GM23248 (cell line): ENCODE results near the gene CTAGE1. TPM values are rescaled to one million over a fixed set of nuclear protein-coding genes. Genes with fewer than 3 reads are reported as not detected.
A peak's percentile ranks its signal among the peaks of the same experiment; 100 is the strongest.
"Not testable (repeated sequence)": the region's sequence is repeated elsewhere in the genome, so short reads cannot be mapped to it uniquely, and the experiment has no call there.

Experiments used
- DNase-seq: peaks from one replicate; pipeline ENCODE4 v3.0.0-alpha.2; 2015
- H2AFZ ChIP-seq: fragments of 200-600 bp; sonication (generic); 2 replicates; pipeline ENCODE4 v1.6.1; 2016; ENCODE audit warnings: antibody characterized with exemption
- H3F3A ChIP-seq: fragments of 200-600 bp; sonication (generic); 2 replicates; pipeline ENCODE4 v1.6.1; 2016; ENCODE audit warnings: mild to moderate bottlenecking, antibody characterized with exemption, mixed run types; ENCODE audit not compliant: insufficient read depth
- H3K27ac ChIP-seq: fragments of 200-600 bp; sonication (generic); 2 replicates; pipeline ENCODE4 v1.5.1; 2016; ENCODE audit warnings: mild to moderate bottlenecking
- H3K27me3 ChIP-seq: fragments of 200-600 bp; sonication (generic); replicated peaks from 2 replicates; pipeline ENCODE4 v1.6.1; 2016; ENCODE audit warnings: mild to moderate bottlenecking; ENCODE audit not compliant: insufficient read depth
- H3K36me3 ChIP-seq: fragments of 200-600 bp; sonication (generic); 2 replicates; pipeline ENCODE4 v1.6.1; 2016; ENCODE audit warnings: low read depth, mild to moderate bottlenecking
- H3K4me1 ChIP-seq: fragments of 200-600 bp; sonication (generic); 2 replicates; pipeline ENCODE4 v1.6.1; 2016; ENCODE audit warnings: mild to moderate bottlenecking; ENCODE audit not compliant: insufficient read depth
- H3K4me2 ChIP-seq: fragments of 200-600 bp; sonication (generic); one replicate; pipeline ENCODE4 v1.6.1; 2016; ENCODE audit warnings: mild to moderate bottlenecking; ENCODE audit not compliant: unreplicated experiment
- H3K4me3 ChIP-seq: fragments of 200-600 bp; sonication (generic); 2 replicates; pipeline ENCODE4 v1.5.1; 2016; ENCODE audit warnings: mild to moderate bottlenecking
- H3K79me2 ChIP-seq: fragments of 200-600 bp; sonication (generic); 2 replicates; pipeline ENCODE4 v1.6.1; 2016; ENCODE audit warnings: mild to moderate bottlenecking; ENCODE audit not compliant: insufficient read depth
- H3K9ac ChIP-seq: fragments of 200-600 bp; sonication (generic); 2 replicates; pipeline ENCODE4 v1.6.1; 2016; ENCODE audit warnings: mild to moderate bottlenecking
- H3K9me2 ChIP-seq: fragments of 200-600 bp; sonication (generic); 2 replicates; pipeline ENCODE4 v1.6.1; 2016; ENCODE audit warnings: mixed run types, mild to moderate bottlenecking, moderate library complexity; ENCODE audit not compliant: insufficient read depth
- H3K9me3 ChIP-seq: fragments of 200-600 bp; sonication (generic); one replicate; pipeline ENCODE4 v1.6.1; 2017; ENCODE audit warnings: low read depth
- H4K20me1 ChIP-seq: fragments of 200-600 bp; sonication (generic); 2 replicates; pipeline ENCODE4 v1.6.0; 2016; ENCODE audit not compliant: insufficient read depth
- EZH2 ChIP-seq: fragments of 200-600 bp; sonication (generic); IDR thresholded peaks from 2 replicates; pipeline ENCODE4 v1.6.1; 2018; ENCODE audit warnings: antibody characterized with exemption, mild to moderate bottlenecking; ENCODE audit not compliant: insufficient read depth, poor library complexity, severe bottlenecking
- EZH2phosphoT487 ChIP-seq: fragments of 200-600 bp; sonication (generic); IDR thresholded peaks from 2 replicates; pipeline ENCODE4 v1.6.1; 2018; ENCODE audit warnings: antibody characterized with exemption, moderate library complexity, mild to moderate bottlenecking, low read depth; ENCODE audit not compliant: insufficient read depth
- WGBS, 2 experiments: methylation state at CpG; one replicate each; pipeline ENCODE4 v1.1.6; 2015 to 2017; ENCODE audit warnings: low lambda C conversion rate in 2 of 2, low coverage in 1 of 2; ENCODE audit errors: missing lambda C conversion rate in 2 of 2; 5-methylcytosine and 5-hydroxymethylcytosine counted together
- in situ Hi-C: fragments of 300-500 bp; cut with MboI; formaldehyde crosslinking; loops from 2 replicates; pipeline ENCODE4 v1.15.0; 2020
- polyA plus RNA-seq: library from polyadenylated mRNA; unstranded; fragments of >200 nt; fragmentation: Nextera tagmentation; extraction: Ambion mirVana; gene quantifications from 2 replicates; pipeline ENCODE4 v1.2.1, GENCODE V29; 2016
- total RNA-seq: library from RNA; depleted of rRNA; stranded (reverse); fragments of >200 nt; shearing (Covaris generic); gene quantifications from 2 replicates; pipeline ENCODE4 v1.2.3, GENCODE V29; 2014

CTAGE1 gene
- total and polyA plus RNA-seq, 2 experiments from 2014 or later, result 0.06 to 0.11 TPM

DNA sequence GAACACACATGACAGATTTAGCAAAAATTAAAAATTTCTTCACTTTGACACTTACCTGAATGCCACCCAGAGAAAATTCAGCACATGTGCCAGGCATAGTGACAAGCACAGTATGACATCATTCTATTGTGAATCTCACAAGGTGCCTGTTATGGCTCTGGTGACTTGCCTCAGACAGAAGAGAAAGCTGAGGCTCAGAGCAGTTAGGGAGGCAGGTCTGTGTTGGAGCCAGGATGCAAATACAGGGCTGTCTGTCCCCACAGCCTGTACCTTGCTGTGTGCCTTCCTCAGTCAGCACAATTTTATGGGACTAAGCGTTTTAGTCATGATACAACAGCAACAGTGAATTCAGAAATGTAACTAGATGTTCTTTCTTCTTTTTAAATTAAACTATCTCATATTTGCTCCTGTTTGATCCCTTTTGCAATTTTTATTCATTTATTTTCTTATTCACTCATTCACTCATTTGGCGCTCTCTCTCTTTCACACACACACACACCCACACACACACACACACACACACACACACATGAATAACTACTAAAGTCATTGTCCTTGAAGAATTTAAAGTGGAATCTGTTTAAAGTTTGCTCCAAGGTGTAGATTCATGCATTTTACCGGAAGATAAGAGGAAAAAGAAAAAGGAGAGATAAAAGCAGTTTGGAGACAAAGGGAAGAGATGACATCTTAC, 37.9 kb upstream of the CTAGE1 start:
- Histone ChIP-seq H3K9me2 (no peaks in the 10 kb centered on the region), H3K4me2 (no peak overlapping the region), H3K9ac (no peak overlapping the region), H2AFZ (no peak overlapping the region), H3K4me1 (no peaks in the 10 kb centered on the region), H3K27me3 (no peaks in the 10 kb centered on the region), H3K9me3 (no peaks in the 10 kb centered on the region), H3K4me3 (no peak overlapping the region), H3K27ac (no peak overlapping the region), H3K79me2 (no peaks in the 10 kb centered on the region), H3F3A (no peaks in the 10 kb centered on the region), H3K36me3 (no peaks in the 10 kb centered on the region), H4K20me1 (no peaks in the 10 kb centered on the region)
- no peak for DNase-seq
- in situ Hi-C loops, result no loop called here
- 66 to 72% methylated on average over 3 of the region's 3 CpGs for WGBS, 2 experiments
- TF ChIP-seq EZH2phosphoT487 (no peak), EZH2 (no peak)

- Histone ChIP-seq H3K9me2 (no peaks in the 10 kb centered on the region), H3K4me2 (no peak overlapping the region), H3K79me2 (no peaks in the 10 kb centered on the region), H3K27me3 (no peaks in the 10 kb centered on the region), H3K9ac (no peak overlapping the region), H3K4me3 (no peak overlapping the region), H4K20me1 (no peaks in the 10 kb centered on the region), H3K27ac (no peak overlapping the region), H3F3A (no peaks in the 10 kb centered on the region), H2AFZ (no peak overlapping the region), H3K36me3 (no peaks in the 10 kb centered on the region), H3K9me3 (peaks cover 7% of the 10 kb centered on the region), H3K4me1 (no peaks in the 10 kb centered on the region)
- WGBS, 2 experiments, result 32 to 33% methylated on average over 5 of the region's 5 CpGs
- no peak for TF ChIP-seq EZH2
- TF ChIP-seq EZH2phosphoT487, result no peak
- in situ Hi-C loops, result no loop called here
- peak; percentile 29 for DNase-seq
Measured at GRCh38 chr18:22453315-22453714, 35.6 kb upstream of the CTAGE1 start.

DNA sequence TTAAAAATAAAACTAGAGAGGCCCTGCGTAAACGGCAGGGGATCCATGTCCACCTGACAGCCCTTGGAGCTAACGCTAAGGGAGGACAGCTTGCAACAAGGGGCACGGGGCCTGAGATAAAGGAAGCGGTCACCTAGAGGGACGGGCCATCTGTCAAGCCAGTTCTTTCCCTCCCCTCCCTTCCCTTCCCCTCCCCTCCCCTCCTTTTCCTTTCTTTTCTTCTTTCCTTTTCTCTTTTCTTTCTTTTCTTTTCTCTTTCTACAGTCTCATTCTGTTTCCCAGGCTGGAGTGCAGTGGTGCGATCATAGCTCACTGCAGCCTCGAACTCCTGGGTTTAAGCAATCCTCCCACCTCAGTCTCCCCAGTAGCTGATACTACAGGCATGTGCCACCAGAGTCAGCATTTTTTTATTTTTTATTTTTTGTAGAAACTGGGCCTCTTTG, 34.5 kb upstream of the CTAGE1 start:
- H3K4me3 ChIP-seq, result no peak overlapping the region
- 89 to 90% methylated on average over 7 to 8 of the region's 8 CpGs for WGBS, 2 experiments
- H3K9me3 ChIP-seq, result peaks cover 7% of the 10 kb centered on the region
- no peaks in the 10 kb centered on the region for H3K27me3 ChIP-seq
- no peaks in the 10 kb centered on the region for H3K4me1 ChIP-seq
- no peaks in the 10 kb centered on the region for H4K20me1 ChIP-seq
- TF ChIP-seq EZH2phosphoT487 (no peak), EZH2 (no peak)
- H3K9ac ChIP-seq, result no peak overlapping the region
- no peaks in the 10 kb centered on the region for H3K79me2 ChIP-seq
- in situ Hi-C loops, result no loop called here
- H3F3A ChIP-seq, result no peaks in the 10 kb centered on the region
- H2AFZ ChIP-seq, result no peak overlapping the region
- no peak overlapping the region for H3K27ac ChIP-seq
- no peaks in the 10 kb centered on the region for H3K9me2 ChIP-seq
- H3K4me2 ChIP-seq, result no peak overlapping the region
- H3K36me3 ChIP-seq, result no peaks in the 10 kb centered on the region
- no peak for DNase-seq

DNA sequence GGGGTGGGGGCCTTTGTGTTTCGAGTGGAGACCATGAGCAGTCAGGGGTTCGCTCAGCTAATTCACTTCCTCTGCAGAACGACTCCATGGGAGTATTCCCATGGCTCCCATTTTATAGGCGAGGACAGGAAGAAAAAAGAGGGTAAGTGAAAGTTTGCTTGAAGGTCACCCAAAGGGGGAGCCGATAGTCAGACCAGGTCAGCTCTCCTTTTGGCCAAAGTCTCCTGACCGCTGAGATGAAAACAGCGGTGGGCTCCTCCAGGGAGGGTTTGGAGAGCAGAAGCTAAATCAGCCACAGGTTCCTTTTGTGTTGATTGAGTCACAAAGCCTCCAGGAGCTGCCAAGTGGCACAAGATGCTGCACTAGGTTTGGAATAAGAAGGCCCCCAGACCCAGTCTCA, 34.1 kb upstream of the CTAGE1 start:
- H3K9me2 ChIP-seq, result no peaks in the 10 kb centered on the region
- peak; percentile 38 for DNase-seq
- TF ChIP-seq EZH2phosphoT487, result no peak
- no peak for TF ChIP-seq EZH2
- no peak overlapping the region for H3K27ac ChIP-seq
- no peak overlapping the region for H3K4me2 ChIP-seq
- in situ Hi-C loops, result no loop called here
- no peaks in the 10 kb centered on the region for H3K36me3 ChIP-seq
- H3K4me3 ChIP-seq, result no peak overlapping the region
- H3K9me3 ChIP-seq, result peaks cover 7% of the 10 kb centered on the region
- no peaks in the 10 kb centered on the region for H3K4me1 ChIP-seq
- no peaks in the 10 kb centered on the region for H4K20me1 ChIP-seq
- no peaks in the 10 kb centered on the region for H3K79me2 ChIP-seq
- H3F3A ChIP-seq, result no peaks in the 10 kb centered on the region
- WGBS, 2 experiments, result 24 to 32% methylated on average over 6 to 7 of the region's 7 CpGs
- no peak overlapping the region for H2AFZ ChIP-seq
- H3K9ac ChIP-seq, result no peak overlapping the region
- no peaks in the 10 kb centered on the region for H3K27me3 ChIP-seq

GRCh38 chr18:22450766-22451165, 33.1 kb upstream of the CTAGE1 start:
- H3K27ac ChIP-seq, H3K9me3 ChIP-seq, H3K36me3 ChIP-seq, H3K27me3 ChIP-seq, H2AFZ ChIP-seq, H3K9me2 ChIP-seq, in situ Hi-C loops, H3K79me2 ChIP-seq, DNase-seq, H3K4me1 ChIP-seq, H3K4me2 ChIP-seq, H3F3A ChIP-seq, H3K9ac ChIP-seq, H3K4me3 ChIP-seq, H4K20me1 ChIP-seq: not testable (repeated sequence)
- WGBS, 2 experiments, result 70 to 86% methylated on average over 3 of the region's 3 CpGs

DNA sequence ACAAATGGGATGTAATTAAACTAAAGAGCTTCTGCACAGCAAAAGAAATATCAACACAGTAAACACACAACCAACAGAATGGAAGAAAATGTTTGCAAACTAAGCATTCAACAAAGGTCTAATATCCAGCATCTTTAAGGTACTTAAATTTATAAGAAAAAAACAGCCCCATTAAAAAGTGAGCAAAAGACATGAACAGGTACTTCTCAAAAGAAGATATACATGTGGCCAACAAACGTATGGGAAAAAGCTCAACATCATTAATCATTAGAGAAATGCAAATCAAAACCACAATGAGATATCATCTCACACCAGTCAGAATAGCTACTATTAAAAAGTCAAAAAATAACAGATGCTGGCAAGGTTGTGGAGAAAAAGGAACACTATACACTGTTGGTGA, 32.6 kb upstream of the CTAGE1 start:
- WGBS, 2 experiments, result 31 to 38% methylated on average over 1 of the region's 1 CpG
- H3K4me3 ChIP-seq, H3K9me3 ChIP-seq, in situ Hi-C loops, H3K9ac ChIP-seq, H3F3A ChIP-seq, H2AFZ ChIP-seq, H3K9me2 ChIP-seq, H3K36me3 ChIP-seq, H3K27ac ChIP-seq, H3K4me1 ChIP-seq, H3K27me3 ChIP-seq, H3K79me2 ChIP-seq, DNase-seq, H3K4me2 ChIP-seq, H4K20me1 ChIP-seq: not testable (repeated sequence)

GRCh38 chr18:22449753-22450152, 32.0 kb upstream of the CTAGE1 start:
- in situ Hi-C loops, H3K4me1 ChIP-seq, H3K4me2 ChIP-seq, H3K27ac ChIP-seq, H3F3A ChIP-seq, H3K36me3 ChIP-seq, H3K79me2 ChIP-seq, H3K27me3 ChIP-seq, H3K9me3 ChIP-seq, H4K20me1 ChIP-seq, DNase-seq, H2AFZ ChIP-seq, H3K9ac ChIP-seq, H3K4me3 ChIP-seq, H3K9me2 ChIP-seq: not testable (repeated sequence)
